Parathyroid adenoma (tissue), 2 donors: Measurements from ENCODE around the gene DDA1.

ENCODE experiments used
- H2AFZ ChIP-seq: fragments of 300-600 bp; sonication (generic); one replicate; pipeline ENCODE4 v1.7.0; 2017; ENCODE audit warnings: antibody characterized with exemption, mild to moderate bottlenecking
- H3K27ac ChIP-seq: fragments of 300-600 bp; sonication (generic); one replicate; pipeline ENCODE4 v1.7.0; 2017
- H3K27me3 ChIP-seq: fragments of 300-600 bp; sonication (generic); one replicate; pipeline ENCODE4 v1.7.0; 2017; ENCODE audit warnings: low read length; ENCODE audit not compliant: control insufficient read depth, insufficient read depth
- H3K36me3 ChIP-seq: fragments of 300-600 bp; sonication (generic); one replicate; pipeline ENCODE4 v1.7.0; 2017; ENCODE audit warnings: low read length; ENCODE audit not compliant: control insufficient read depth, insufficient read depth
- H3K4me1 ChIP-seq: fragments of 300-600 bp; sonication (generic); one replicate; pipeline ENCODE4 v1.7.0; 2017; ENCODE audit warnings: control low read depth
- H3K4me2 ChIP-seq: fragments of 300-600 bp; sonication (generic); one replicate; pipeline ENCODE4 v1.7.0; 2017; ENCODE audit warnings: low read length
- H3K4me3 ChIP-seq: fragments of 300-600 bp; sonication (generic); one replicate; pipeline ENCODE4 v1.7.0; 2017; ENCODE audit warnings: low read depth, low read length
- H3K79me2 ChIP-seq: fragments of 300-600 bp; sonication (generic); one replicate; pipeline ENCODE4 v1.7.0; 2017; ENCODE audit warnings: control low read depth
- H3K9ac ChIP-seq: fragments of 300-600 bp; sonication (generic); one replicate; pipeline ENCODE4 v1.7.0; 2017; ENCODE audit warnings: mild to moderate bottlenecking
- H3K9me3 ChIP-seq: fragments of 300-600 bp; sonication (generic); one replicate; pipeline ENCODE4 v1.7.0; 2017; ENCODE audit warnings: low read length; ENCODE audit not compliant: control insufficient read depth
- CTCF ChIP-seq: fragments of 300-600 bp; sonication (generic); IDR thresholded peaks from one replicate; pipeline ENCODE4 v1.7.0; 2017; ENCODE audit warnings: antibody characterized with exemption, mild to moderate bottlenecking
- donor health status: primary hyperparathyroidism.

The DDA1 gene

GRCh38 chr19:17330262-17331044 lies 21.1 kb downstream of the DDA1 start:
- H2AFZ ChIP-seq, result no peak overlapping the region
- no peak for TF ChIP-seq CTCF
- no peaks in the 10 kb centered on the region for H3K9me3 ChIP-seq
- no peaks in the 10 kb centered on the region for H3K4me1 ChIP-seq
- no peaks in the 10 kb centered on the region for H3K27me3 ChIP-seq
- no peak overlapping the region for H3K4me2 ChIP-seq
- H3K9ac ChIP-seq, result no peak overlapping the region
- H3K79me2 ChIP-seq, result no peaks in the 10 kb centered on the region
- H3K4me3 ChIP-seq, result no peak overlapping the region
- no peak overlapping the region for H3K27ac ChIP-seq
- no peaks in the 10 kb centered on the region for H3K36me3 ChIP-seq

- no peak overlapping the region for H3K4me2 ChIP-seq
- H3K79me2 ChIP-seq, result no peaks in the 10 kb centered on the region
- no peaks in the 10 kb centered on the region for H3K27me3 ChIP-seq
- no peak overlapping the region for H3K4me3 ChIP-seq
- no peaks in the 10 kb centered on the region for H3K9me3 ChIP-seq
- H3K4me1 ChIP-seq, result no peaks in the 10 kb centered on the region
- H3K9ac ChIP-seq, result no peak overlapping the region
- no peak for TF ChIP-seq CTCF
- no peaks in the 10 kb centered on the region for H3K36me3 ChIP-seq
- no peak overlapping the region for H2AFZ ChIP-seq
- H3K27ac ChIP-seq, result no peak overlapping the region
These were observed 21.7 kb downstream of the DDA1 start for GRCh38 chr19:17331045-17331558.

GRCh38 chr19:17332360-17332676 lies 23.0 kb downstream of the DDA1 start:
- Histone ChIP-seq H2AFZ (no peak overlapping the region), H3K4me3 (no peak overlapping the region), H3K9me3 (no peaks in the 10 kb centered on the region), H3K9ac (no peak overlapping the region), H3K36me3 (no peaks in the 10 kb centered on the region), H3K4me1 (no peaks in the 10 kb centered on the region), H3K4me2 (no peak overlapping the region), H3K79me2 (no peaks in the 10 kb centered on the region), H3K27ac (no peak overlapping the region), H3K27me3 (no peaks in the 10 kb centered on the region)
- TF ChIP-seq CTCF, result no peak

GRCh38 chr19:17332677-17333581 lies 23.6 kb downstream of the DDA1 start:
- Histone ChIP-seq H3K4me2 (no peak overlapping the region), H3K79me2 (no peaks in the 10 kb centered on the region), H3K9ac (no peak overlapping the region), H3K4me1 (peaks cover under 1% of the 10 kb centered on the region), H3K4me3 (no peak overlapping the region), H3K36me3 (no peaks in the 10 kb centered on the region), H2AFZ (no peak overlapping the region), H3K9me3 (no peaks in the 10 kb centered on the region), H3K27ac (no peak overlapping the region), H3K27me3 (no peaks in the 10 kb centered on the region)
- TF ChIP-seq CTCF, result no peak
